K562 (cell line): ENCODE measurements around the gene IFIT2. TPM values are rescaled to one million over a fixed set of nuclear protein-coding genes. Genes with fewer than 3 reads are reported as not detected.

ENCODE experiments used
- ATAC-seq: fragments of 200-7000 bp; cut with Tn5 transposase; 3 replicates; pipeline ENCODE4 v1.9.1; 2020; ENCODE audit warnings: moderate library complexity
- BruUV-seq: library from RNA; stranded (reverse); fragments of 400-500 nt; replicated peaks from 2 replicates; lab custom pipeline; 2021; lab: Mats Ljungman, UMichigan
- CTCF ChIA-PET: fragments of 300-600 bp; formaldehyde crosslinking; extraction: SDS; loops from one replicate; lab custom pipeline; 2021; ENCODE audit warnings: low intra/inter-chr PET ratio; lab: Yijun Ruan, JAX
- POLR2A ChIA-PET: fragments of 300-600, 350-650 bp; sonication (Branson Sonifier 250); formaldehyde crosslinking; extraction: SDS; loops from one replicate; lab custom pipeline; 2021; ENCODE audit warnings: antibody characterized with exemption, inconsistent platforms; lab: Yijun Ruan, JAX
- DNase-seq, 4 experiments: peaks; one replicate each; pipeline versions ENCODE4 v3.0.0 to v3.0.0-alpha.2; 2011 to 2018; ENCODE audit warnings: low spot score in 3 of 4, mixed read lengths in 3 of 4; ENCODE audit errors: extremely low read depth in 1 of 4
- FAIRE-seq: peaks from 2 replicates; lab custom pipeline; 2011; peaks lifted over from hg19 to GRCh38; lab: Jason Lieb, UNC
- H2AFZ ChIP-seq: 2 replicates; pipeline ENCODE4 v1.6.0; 2011; ENCODE audit warnings: low read depth, low read length, control low read depth, inconsistent platforms
- H3K27ac ChIP-seq: fragments of 200-600 bp; 3 replicates; pipeline ENCODE4 v1.8.0; 2011; ENCODE audit warnings: low read depth, mild to moderate bottlenecking, control low read depth, inconsistent platforms, low read length, moderate library complexity, mixed read lengths; ENCODE audit errors: extremely low read depth
- H3K27me3 ChIP-seq, 2 experiments: fragments of 300-600 bp in 1 of 2; 2 replicates in 1 of 2; 3 replicates in 1 of 2; pipeline versions ENCODE4 v1.6.0 to v1.8.0; 2011; ENCODE audit warnings: inconsistent platforms in 2 of 2, low read length in 2 of 2, mild to moderate bottlenecking in 1 of 2, mixed read lengths in 1 of 2, moderate library complexity in 1 of 2; ENCODE audit not compliant: control insufficient read depth in 2 of 2, insufficient read depth in 2 of 2
- H3K36me3 ChIP-seq: fragments of 300-600 bp; 3 replicates; pipeline ENCODE4 v1.8.0; 2011; ENCODE audit warnings: mild to moderate bottlenecking, low read length, inconsistent platforms; ENCODE audit not compliant: control insufficient read depth, insufficient read depth
- H3K4me1 ChIP-seq, 2 experiments: fragments of 200-600 bp in 1 of 2; replicated peaks in 1 of 2; 2 replicates in 1 of 2; 3 replicates in 1 of 2; pipeline versions ENCODE4 v1.5.1 to v1.8.0; 2011; ENCODE audit warnings: inconsistent platforms in 2 of 2, low read length in 2 of 2, mild to moderate bottlenecking in 1 of 2, mixed read lengths in 1 of 2, moderate library complexity in 1 of 2; ENCODE audit not compliant: control insufficient read depth in 2 of 2, insufficient read depth in 2 of 2
- H3K4me2 ChIP-seq: 2 replicates; pipeline ENCODE4 v1.6.1; 2011; ENCODE audit warnings: low read length, control low read depth, inconsistent platforms, mixed read lengths; ENCODE audit not compliant: insufficient read depth
- H3K4me3 ChIP-seq: fragments of 200-600 bp; sonication (generic), shearing (Covaris generic); 2 replicates; pipeline ENCODE4 v1.5.1; 2016; ENCODE audit warnings: control low read depth, inconsistent platforms
- H3K79me2 ChIP-seq: fragments of 200-600 bp; 3 replicates; pipeline ENCODE4 v1.8.0; 2011; ENCODE audit warnings: low read length, inconsistent platforms; ENCODE audit not compliant: control insufficient read depth, insufficient read depth
- H3K9ac ChIP-seq, 2 experiments: 2 replicates each; pipeline versions ENCODE4 v1.6.0 to v1.6.1; 2011; ENCODE audit warnings: low read depth in 2 of 2, low read length in 2 of 2, control low read depth in 1 of 2, inconsistent platforms in 1 of 2, mild to moderate bottlenecking in 1 of 2, mixed read lengths in 1 of 2; ENCODE audit not compliant: insufficient read depth in 1 of 2
- H3K9me1 ChIP-seq: one replicate; pipeline ENCODE4 v1.6.0; 2011; ENCODE audit warnings: inconsistent platforms, mild to moderate bottlenecking, low read length, moderate library complexity; ENCODE audit not compliant: control insufficient read depth, insufficient read depth
- H3K9me3 ChIP-seq: replicated peaks from 2 replicates; pipeline ENCODE4 v1.5.1; 2011; ENCODE audit warnings: low read depth, low read length, inconsistent platforms; ENCODE audit not compliant: control insufficient read depth, insufficient read depth
- H4K20me1 ChIP-seq: replicated peaks from 2 replicates; pipeline ENCODE4 v1.6.1; 2011; ENCODE audit warnings: low read length, inconsistent platforms, mixed read lengths; ENCODE audit not compliant: control insufficient read depth, insufficient read depth
- BCLAF1 ChIP-seq, 2 experiments: fragments of 450-650 bp in 1 of 2; IDR thresholded peaks; 2 replicates each; pipeline ENCODE4 v1.6.1; 2011 to 2017; ENCODE audit warnings: low read depth in 2 of 2, antibody characterized with exemption in 1 of 2, borderline replicate concordance in 1 of 2, low read length in 1 of 2, mild to moderate bottlenecking in 1 of 2, mixed read lengths in 1 of 2; ENCODE audit not compliant: control insufficient read depth in 1 of 2
- NEUROD1 ChIP-seq: fragments of 150-350 bp; IDR thresholded peaks from 2 replicates; pipeline ENCODE4 v1.6.1; 2014; ENCODE audit warnings: borderline replicate concordance, low read length, low read depth; ENCODE audit not compliant: partially characterized antibody
- NR2C2 ChIP-seq, 2 experiments: fragments of 200-800 bp in 1 of 2; sonication (Bioruptor generic) in 1 of 2; sonication (generic) in 1 of 2; formaldehyde crosslinking in 1 of 2; IDR thresholded peaks; 2 replicates each; pipeline versions ENCODE4 v1.6.1 to v1.8.0; 2016 to 2022; ENCODE audit warnings: mild to moderate bottlenecking in 1 of 2, missing compliant biosample characterization in 1 of 2, missing genetic modification characterization in 1 of 2, missing genetic modification reagents in 1 of 2
- UBTF ChIP-seq, 2 experiments: IDR thresholded peaks; 2 replicates each; pipeline ENCODE4 v1.6.1; 2012; ENCODE audit warnings: improper control_type of control experiment in 2 of 2, low read depth in 2 of 2, low read length in 2 of 2, borderline replicate concordance in 1 of 2
- WGBS: fragments of 100-300 bp; shearing (Covaris generic); methylation state at CpG from one replicate; pipeline ENCODE4 v1.1.6; 2016; ENCODE audit warnings: low coverage, mixed read lengths; ENCODE audit not compliant: insufficient coverage; ENCODE audit errors: missing lambda C conversion rate; 5-methylcytosine and 5-hydroxymethylcytosine counted together
- in situ Hi-C: fragments of 300-500 bp; cut with MboI; formaldehyde crosslinking; loops from 4 replicates; pipeline ENCODE4 v1.15.0; 2018; ENCODE audit warnings: inconsistent platforms, mixed read lengths
- intact Hi-C: fragments of 100-400 bp; cut with micrococcal nuclease; formaldehyde crosslinking; loops from 2 replicates; pipeline ENCODE4 v1.14.2; 2022
- polyA plus RNA-seq, 8 experiments: library from polyadenylated mRNA; depleted of rRNA in 4 of 8; stranded (reverse) in 5 of 8; unstranded in 3 of 8; fragments of >200 nt; fragmentation: Nextera tagmentation in 2 of 8; fragmentation: Illumina TruSeq in 1 of 8; extraction: Ambion mirVana in 2 of 8; extraction: Trizol in 1 of 8; gene quantifications; 2 replicates each; pipeline versions ENCODE4 v1.2.1 to v1.2.3, GENCODE V29; 2011 to 2014; ENCODE audit warnings: inconsistent platforms in 1 of 8, missing spikeins in 1 of 8
- total RNA-seq, 7 experiments: library from RNA; depleted of rRNA in 6 of 7; stranded (reverse); fragments of >200 nt in 6 of 7; fragmentation: Illumina TruSeq in 2 of 7; extraction: Trizol in 2 of 7; gene quantifications; 2 replicates each; pipeline versions ENCODE4 v1.2.1 to v1.2.3, GENCODE V29; 2011 to 2021; ENCODE audit warnings: low replicate concordance in 1 of 7

IFIT2 gene
- total and polyA plus RNA-seq, 9 of the 15 experiments (the other 6 are each of a cell fraction or from before 2014, with no cell fraction given), result 0.03 to 0.25 (median 0.10) TPM; not detected in 1

- H3K36me3 ChIP-seq, result no peaks in the 10 kb centered on the region
- no peaks in the 10 kb centered on the region for H3K4me1 ChIP-seq
- 12% methylated on average over 4 of the region's 4 CpGs for WGBS
- H3K9me1 ChIP-seq, result no peaks in the 10 kb centered on the region
- H2AFZ ChIP-seq, result no peak overlapping the region
- no peak for TF ChIP-seq NEUROD1
- TF ChIP-seq BCLAF1 (IDR thresholded peaks at IDR 0.05; ENCODE audit: borderline replicate concordance in 1 of 2, control insufficient read depth in 1 of 2, low read depth in 2 of 2, low read length in 1 of 2), result no peak
- no peak for TF ChIP-seq NR2C2 (CRISPR knock-in tag; IDR thresholded peaks at IDR 0.05)
- TF ChIP-seq NR2C2 (tag; IDR thresholded peaks at IDR 0.05), result no peak
- TF ChIP-seq UBTF (IDR thresholded peaks at IDR 0.05; ENCODE audit: borderline replicate concordance in 1 of 2, low read depth in 2 of 2, low read length in 2 of 2), result no peak
- no TSS peak for BruUV-seq
- in situ Hi-C loops, result no loop called here
- no peak overlapping the region for H3K27ac ChIP-seq
- CTCF ChIA-PET, result no interaction called here
- POLR2A ChIA-PET, result no interaction called here
- no peak for DNase-seq
- peaks cover 0 to 6% of the 10 kb centered on the region in 2 experiments; a peak in 2 of 5 replicates for H3K27me3 ChIP-seq
- ATAC-seq, result no peak
- H3K4me2 ChIP-seq, result no peak overlapping the region
- intact Hi-C loops, result no loop called here
- H4K20me1 ChIP-seq, result no peaks in the 10 kb centered on the region
- no peaks in the 10 kb centered on the region for H3K79me2 ChIP-seq
- FAIRE-seq, result no peak
- H3K4me3 ChIP-seq, result no peak overlapping the region
- no peaks in the 10 kb centered on the region for H3K9me3 ChIP-seq
- H3K9ac ChIP-seq, result no peak overlapping the region
Observed at GRCh38 chr10:89308736-89309135, 6.9 kb downstream of the IFIT2 start.
